GM19468 (cell line): ENCODE results near the gene TOR4A.

Experiments used
- ATAC-seq: cut with Tn5 transposase; IDR thresholded peaks from one replicate; pipeline ENCODE4 v1.9.1; 2021; ENCODE audit warnings: mild to moderate bottlenecking, moderate library complexity, moderate number of reproducible peaks; ENCODE audit not compliant: unreplicated experiment; ENCODE audit errors: extremely low read depth

The TOR4A gene

GRCh38 chr9:137314561-137315560 is 37.3 kb downstream of the TOR4A start:
- ATAC-seq = no peak

- ATAC-seq = no peak
Measured at GRCh38 chr9:137315581-137316011, 38.1 kb downstream of the TOR4A start.

- ATAC-seq = no peak
Measured at GRCh38 chr9:137316012-137316981, 38.8 kb downstream of the TOR4A start.

GRCh38 chr9:137317021-137317717 is 39.6 kb downstream of the TOR4A start:
- ATAC-seq = no peak

GRCh38 chr9:137317718-137318511 is 40.4 kb downstream of the TOR4A start:
- ATAC-seq = no peak

GRCh38 chr9:137318602-137319001 is 41.1 kb downstream of the TOR4A start:
- ATAC-seq = no peak

- ATAC-seq = no peak
Measured at GRCh38 chr9:137319011-137319738, 41.6 kb downstream of the TOR4A start.

- ATAC-seq = no peak
Measured at GRCh38 chr9:137319739-137320551, 42.4 kb downstream of the TOR4A start.

- no peak for ATAC-seq
Measured at GRCh38 chr9:137320555-137321384, 43.2 kb downstream of the TOR4A start.

- no peak for ATAC-seq
Measured at GRCh38 chr9:137321726-137322361, 44.3 kb downstream of the TOR4A start.

- ATAC-seq = no peak
Measured at GRCh38 chr9:137323531-137324331, 46.2 kb downstream of the TOR4A start.

- no peak for ATAC-seq
Measured at GRCh38 chr9:137325124-137325523, 47.6 kb downstream of the TOR4A start.

GRCh38 chr9:137325799-137326198 is 48.3 kb downstream of the TOR4A start:
- ATAC-seq = no peak

- ATAC-seq = no peak
Measured at GRCh38 chr9:137326445-137327065, 49.0 kb downstream of the TOR4A start.
